SU-DHL-6 (cell line): ENCODE measurements around the gene PTPN13.

Source experiments
- CTCF ChIP-seq: fragments of 200-600 bp; sonication (generic); IDR thresholded peaks from one replicate; pipeline ENCODE4 v1.5.1; 2017; ENCODE audit warnings: antibody characterized with exemption, mild to moderate bottlenecking, low read length, moderate library complexity; ENCODE audit not compliant: insufficient read depth, poor library complexity, severe bottlenecking
- EZH2phosphoT487 ChIP-seq: fragments of 200-600 bp; sonication (generic), shearing (Covaris generic); conservative IDR thresholded peaks from 2 replicates; pipeline ENCODE4 v1.6.1; 2018; ENCODE audit warnings: mild to moderate bottlenecking, antibody characterized with exemption, low read length, moderate library complexity, mixed read lengths

- TF ChIP-seq CTCF (no peak), EZH2phosphoT487 (no peak)
These were observed 228.0 kb downstream of the PTPN13 start for GRCh38 chr4:86822136-86822535.
